H9 (cell line): Measurements from ENCODE around the gene ITGAE. TPM values are rescaled to one million over a fixed set of nuclear protein-coding genes. Genes with fewer than 3 reads are reported as not detected.

ENCODE experiments used
- DNase-seq: peaks from one replicate; pipeline ENCODE4 v3.0.0-alpha.2; 2017
- H2AFZ ChIP-seq: one replicate; pipeline ENCODE4 v1.6.1; 2013; ENCODE audit warnings: mild to moderate bottlenecking, low read length, control low read depth, moderate library complexity
- H2AK5ac ChIP-seq: 2 replicates; pipeline ENCODE4 v1.6.1; 2013; ENCODE audit warnings: low read length, control low read depth, mixed read lengths; ENCODE audit not compliant: insufficient read length
- H2BK120ac ChIP-seq: one replicate; pipeline ENCODE4 v1.6.1; 2013; ENCODE audit warnings: low read depth, mild to moderate bottlenecking, low read length, control low read depth, inconsistent platforms; ENCODE audit not compliant: poor library complexity, severe bottlenecking
- H2BK12ac ChIP-seq: 2 replicates; pipeline ENCODE4 v1.6.1; 2013; ENCODE audit warnings: low read length, control low read depth, mixed read lengths, low read depth; ENCODE audit not compliant: insufficient read length
- H2BK15ac ChIP-seq: 2 replicates; pipeline ENCODE4 v1.6.1; 2013; ENCODE audit warnings: low read depth, low read length, control low read depth
- H2BK20ac ChIP-seq: one replicate; pipeline ENCODE4 v1.6.1; 2013; ENCODE audit warnings: low read depth, mild to moderate bottlenecking, low read length, control low read depth, inconsistent platforms; ENCODE audit not compliant: poor library complexity, severe bottlenecking
- H2BK5ac ChIP-seq: 2 replicates; pipeline ENCODE4 v1.6.1; 2013; ENCODE audit warnings: low read length, control low read depth, mixed read lengths; ENCODE audit not compliant: insufficient read length
- H3K14ac ChIP-seq: 2 replicates; pipeline ENCODE4 v1.6.1; 2013; ENCODE audit warnings: low read length, control low read depth; ENCODE audit not compliant: insufficient read depth
- H3K18ac ChIP-seq: 2 replicates; pipeline ENCODE4 v1.6.1; 2013; ENCODE audit warnings: low read depth, mild to moderate bottlenecking, mixed read lengths, low read length, control low read depth; ENCODE audit not compliant: insufficient read length
- H3K23ac ChIP-seq: 2 replicates; pipeline ENCODE4 v1.6.1; 2013; ENCODE audit warnings: low read length, control low read depth, mixed read lengths, low read depth; ENCODE audit not compliant: insufficient read length
- H3K23me2 ChIP-seq: 2 replicates; pipeline ENCODE4 v1.6.1; 2013; ENCODE audit warnings: low read depth, mild to moderate bottlenecking, mixed read lengths, low read length, control low read depth; ENCODE audit not compliant: insufficient read length, poor library complexity, severe bottlenecking
- H3K27ac ChIP-seq: 2 replicates; pipeline ENCODE4 v1.5.1; 2013; ENCODE audit warnings: low read length, control low read depth, mixed read lengths, low read depth; ENCODE audit not compliant: insufficient read length
- H3K27me3 ChIP-seq: 2 replicates; pipeline ENCODE4 v1.6.1; 2013; ENCODE audit warnings: low read length, control low read depth, inconsistent platforms; ENCODE audit not compliant: insufficient read depth
- H3K4ac ChIP-seq: 2 replicates; pipeline ENCODE4 v1.6.1; 2013; ENCODE audit warnings: low read depth, mild to moderate bottlenecking, control low read depth, inconsistent platforms, low read length, moderate library complexity
- H3K4me1 ChIP-seq: 2 replicates; pipeline ENCODE4 v1.6.1; 2013; ENCODE audit warnings: low read length, control low read depth, inconsistent platforms; ENCODE audit not compliant: insufficient read depth
- H3K4me2 ChIP-seq: 2 replicates; pipeline ENCODE4 v1.6.1; 2013; ENCODE audit warnings: low read length, control low read depth, mixed read lengths; ENCODE audit not compliant: insufficient read length, insufficient read depth
- H3K56ac ChIP-seq: 2 replicates; pipeline ENCODE4 v1.6.1; 2013; ENCODE audit warnings: low read depth, mild to moderate bottlenecking, mixed read lengths, low read length, control low read depth; ENCODE audit not compliant: insufficient read length
- H3K79me1 ChIP-seq: 2 replicates; pipeline ENCODE4 v1.6.1; 2013; ENCODE audit warnings: low read depth, mild to moderate bottlenecking, moderate library complexity, low read length, control low read depth, inconsistent platforms; ENCODE audit not compliant: insufficient read depth, poor library complexity, severe bottlenecking
- H3K79me2 ChIP-seq: 2 replicates; pipeline ENCODE4 v1.6.1; 2013; ENCODE audit warnings: low read length, control low read depth, inconsistent platforms; ENCODE audit not compliant: insufficient read depth
- H3K9ac ChIP-seq: 2 replicates; pipeline ENCODE4 v1.6.1; 2013; ENCODE audit warnings: low read length, control low read depth, mixed read lengths; ENCODE audit not compliant: insufficient read length; ENCODE audit errors: extremely low read depth
- H3K9me3 ChIP-seq: one replicate; pipeline ENCODE4 v1.6.1; 2013; ENCODE audit warnings: low read depth, low read length, inconsistent platforms; ENCODE audit not compliant: control insufficient read depth
- H3T11ph ChIP-seq: one replicate; pipeline ENCODE4 v1.6.1; 2013; ENCODE audit warnings: mild to moderate bottlenecking, low read length, control low read depth, inconsistent platforms
- H4K20me1 ChIP-seq: one replicate; pipeline ENCODE4 v1.6.1; 2013; ENCODE audit not compliant: control insufficient read depth, insufficient read length, insufficient read depth
- H4K5ac ChIP-seq: 2 replicates; pipeline ENCODE4 v1.6.1; 2013; ENCODE audit warnings: low read depth, mild to moderate bottlenecking, mixed read lengths, low read length, control low read depth; ENCODE audit not compliant: insufficient read length
- H4K8ac ChIP-seq: replicated peaks from 2 replicates; pipeline ENCODE4 v1.6.1; 2013; ENCODE audit warnings: low read length, control low read depth, mixed read lengths, low read depth; ENCODE audit not compliant: insufficient read length
- H4K91ac ChIP-seq: 2 replicates; pipeline ENCODE4 v1.6.1; 2013; ENCODE audit warnings: low read depth, mild to moderate bottlenecking, moderate library complexity, mixed read lengths, low read length, control low read depth; ENCODE audit not compliant: insufficient read length
- H3K27ac Mint-ChIP-seq, 3 experiments: 2 replicates in 2 of 3; 3 replicates in 1 of 3; pipeline ENCODE4 v1.8.0; 2020 to 2021; ENCODE audit warnings: mixed read lengths in 3 of 3, mild to moderate bottlenecking in 1 of 3, moderate library complexity in 1 of 3
- H3K27me3 Mint-ChIP-seq: 2 replicates; pipeline ENCODE4 v1.8.0; 2021; ENCODE audit warnings: low read depth, mild to moderate bottlenecking, moderate library complexity, mixed read lengths
- H3K36me3 Mint-ChIP-seq, 3 experiments: 2 replicates in 2 of 3; 3 replicates in 1 of 3; pipeline ENCODE4 v1.8.0; 2020 to 2021; ENCODE audit warnings: low read depth in 3 of 3, mixed read lengths in 3 of 3; ENCODE audit not compliant: insufficient read depth in 1 of 3
- H3K4me1 Mint-ChIP-seq, 2 experiments: 2 replicates each; pipeline ENCODE4 v1.8.0; 2020; ENCODE audit warnings: mixed read lengths in 2 of 2
- H3K4me3 Mint-ChIP-seq, 2 experiments: 2 replicates in 1 of 2; 3 replicates in 1 of 2; pipeline ENCODE4 v1.8.0; 2020 to 2021; ENCODE audit warnings: mild to moderate bottlenecking in 2 of 2, mixed read lengths in 2 of 2, moderate library complexity in 1 of 2
- H3K9me3 Mint-ChIP-seq, 2 experiments: 2 replicates in 1 of 2; 3 replicates in 1 of 2; pipeline ENCODE4 v1.8.0; 2020; ENCODE audit warnings: mild to moderate bottlenecking in 2 of 2, mixed read lengths in 2 of 2, moderate library complexity in 1 of 2
- WGBS: extraction: QIAGEN DNeasy Blood & Tissue Kit; methylation state at CpG from one replicate; pipeline ENCODE4 v1.1.7; 2013; ENCODE audit warnings: missing lambda C conversion rate, low lambda C conversion rate, mixed read lengths; ENCODE audit not compliant: insufficient read length; ENCODE audit errors: extremely low coverage; 5-methylcytosine and 5-hydroxymethylcytosine counted together
- total RNA-seq: library from RNA; stranded (reverse); gene quantifications from 2 replicates; pipeline ENCODE4 v1.2.1, GENCODE V29; 2021
- TF ChIP-seq, protein P1 (sequence below): fragments of 200-600 bp; sonication (generic); conservative IDR thresholded peaks from 3 replicates; pipeline ENCODE4 v1.8.0; 2021; ENCODE audit warnings: antibody characterized with exemption, mild to moderate bottlenecking

The ITGAE gene
- total RNA-seq, 1 experiment from 2014 or later, result 23.5 TPM

DNA sequence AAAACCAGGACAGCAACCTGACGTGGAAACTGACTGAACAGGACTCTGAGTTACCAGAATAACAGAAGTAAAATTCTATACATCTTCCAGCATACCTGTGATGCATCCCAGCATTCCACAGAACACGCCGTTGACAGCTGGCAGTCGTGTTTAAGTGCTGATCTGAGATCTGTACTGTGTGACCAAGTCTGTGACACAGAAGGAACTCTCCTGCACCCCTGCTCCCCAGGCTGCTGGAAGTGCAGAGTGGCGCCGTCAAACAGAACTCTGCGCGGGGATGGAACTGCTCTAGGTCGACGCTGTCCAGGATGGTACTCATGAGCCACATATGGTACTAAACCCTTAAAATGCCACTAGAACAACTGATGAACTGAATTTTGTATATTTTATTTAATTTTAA lies 804 bp upstream of the ITGAE start:
- no peak overlapping the region; a peak in 1 of 7 replicates for H3K27ac Mint-ChIP-seq
- Histone ChIP-seq H2BK120ac (no peak overlapping the region), H3K27ac (no peak overlapping the region), H3K4me1 (no peaks in the 10 kb centered on the region), H2BK12ac (no peak overlapping the region), H4K5ac (no peak overlapping the region), H3K4me2 (no peak overlapping the region), H3K23ac (no peak overlapping the region), H3K27me3 (no peaks in the 10 kb centered on the region), H3K9me3 (no peaks in the 10 kb centered on the region), H3K4ac (no peak overlapping the region), H2AK5ac (no peak overlapping the region), H2BK15ac (no peak overlapping the region), H3K14ac (no peak overlapping the region), H4K91ac (no peak overlapping the region), H3K56ac (no peak overlapping the region), H3T11ph (no peak overlapping the region), H3K23me2 (no peaks in the 10 kb centered on the region), H3K9ac (no peak overlapping the region), H4K8ac (no peak overlapping the region), H2BK5ac (no peak overlapping the region), H3K79me1 (no peaks in the 10 kb centered on the region), H3K18ac (no peak overlapping the region), H2BK20ac (no peak overlapping the region), H2AFZ (no peak overlapping the region), H3K79me2 (no peaks in the 10 kb centered on the region), H4K20me1 (no peaks in the 10 kb centered on the region)
- TF ChIP-seq, protein P1, sequence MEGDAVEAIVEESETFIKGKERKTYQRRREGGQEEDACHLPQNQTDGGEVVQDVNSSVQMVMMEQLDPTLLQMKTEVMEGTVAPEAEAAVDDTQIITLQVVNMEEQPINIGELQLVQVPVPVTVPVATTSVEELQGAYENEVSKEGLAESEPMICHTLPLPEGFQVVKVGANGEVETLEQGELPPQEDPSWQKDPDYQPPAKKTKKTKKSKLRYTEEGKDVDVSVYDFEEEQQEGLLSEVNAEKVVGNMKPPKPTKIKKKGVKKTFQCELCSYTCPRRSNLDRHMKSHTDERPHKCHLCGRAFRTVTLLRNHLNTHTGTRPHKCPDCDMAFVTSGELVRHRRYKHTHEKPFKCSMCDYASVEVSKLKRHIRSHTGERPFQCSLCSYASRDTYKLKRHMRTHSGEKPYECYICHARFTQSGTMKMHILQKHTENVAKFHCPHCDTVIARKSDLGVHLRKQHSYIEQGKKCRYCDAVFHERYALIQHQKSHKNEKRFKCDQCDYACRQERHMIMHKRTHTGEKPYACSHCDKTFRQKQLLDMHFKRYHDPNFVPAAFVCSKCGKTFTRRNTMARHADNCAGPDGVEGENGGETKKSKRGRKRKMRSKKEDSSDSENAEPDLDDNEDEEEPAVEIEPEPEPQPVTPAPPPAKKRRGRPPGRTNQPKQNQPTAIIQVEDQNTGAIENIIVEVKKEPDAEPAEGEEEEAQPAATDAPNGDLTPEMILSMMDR, result no peak
- no peak for DNase-seq
- no CpG with 5 or more reads among the region's 10 CpGs for WGBS
- no peaks in the 10 kb centered on the region for H3K9me3 Mint-ChIP-seq
- peaks cover 0 to 3% of the 10 kb centered on the region in 2 experiments; a peak in 1 of 4 replicates for H3K4me1 Mint-ChIP-seq
- H3K4me3 Mint-ChIP-seq, result no peak overlapping the region
- H3K27me3 Mint-ChIP-seq, result no peaks in the 10 kb centered on the region; the same call in 1 of the 2 replicates
- H3K36me3 Mint-ChIP-seq, result peaks cover 1 to 24% (median 18%) of the 10 kb centered on the region in 3 experiments; a peak in 5 of 7 replicates
